Activated CD8-positive, alpha-beta memory T cell treated with anti-CD3 and anti-CD28 coated beads, Interleukin-2, amount 50 U/mL, for 1 hour (primary cell): ENCODE measurements around the gene FHOD3.
"Not testable (repeated sequence)": the region's sequence is repeated elsewhere in the genome, so short reads cannot be mapped to it uniquely, and the experiment has no call there.

Experiments
- DNase-seq: peaks from one replicate; pipeline ENCODE4 v3.0.0-alpha.2; 2020; ENCODE audit errors: extremely low read depth

The FHOD3 gene

DNA sequence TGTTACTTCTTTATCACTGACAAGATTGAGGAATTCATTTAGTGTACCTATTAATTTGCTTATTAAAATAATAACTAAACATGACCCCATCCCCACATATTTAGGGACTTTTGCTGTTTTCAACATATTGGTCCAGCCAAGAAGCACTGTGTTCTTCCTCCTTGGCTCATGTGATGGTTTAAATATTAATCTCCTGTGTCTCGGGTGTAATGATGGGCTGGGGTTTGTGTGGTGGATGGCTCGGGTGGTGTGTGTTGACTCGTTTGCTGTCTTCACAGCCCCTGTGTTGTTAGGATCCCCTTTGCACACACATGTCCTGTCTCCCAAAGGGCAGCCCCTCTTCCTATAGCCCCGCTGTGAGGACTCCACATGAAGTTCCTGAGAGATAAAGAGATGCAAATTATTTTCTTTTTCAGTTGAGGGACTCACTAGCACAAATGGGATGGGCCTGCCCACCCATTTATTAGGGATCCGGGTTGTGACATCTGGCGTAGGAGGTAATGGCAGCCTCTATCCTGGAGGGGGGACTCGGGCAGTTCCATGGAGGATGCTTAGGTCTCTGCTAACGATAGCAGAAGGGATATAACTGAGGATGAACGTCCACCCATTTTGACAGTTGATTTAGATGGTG is 53.4 kb downstream of the FHOD3 start:
- DNase-seq = no peak

DNA sequence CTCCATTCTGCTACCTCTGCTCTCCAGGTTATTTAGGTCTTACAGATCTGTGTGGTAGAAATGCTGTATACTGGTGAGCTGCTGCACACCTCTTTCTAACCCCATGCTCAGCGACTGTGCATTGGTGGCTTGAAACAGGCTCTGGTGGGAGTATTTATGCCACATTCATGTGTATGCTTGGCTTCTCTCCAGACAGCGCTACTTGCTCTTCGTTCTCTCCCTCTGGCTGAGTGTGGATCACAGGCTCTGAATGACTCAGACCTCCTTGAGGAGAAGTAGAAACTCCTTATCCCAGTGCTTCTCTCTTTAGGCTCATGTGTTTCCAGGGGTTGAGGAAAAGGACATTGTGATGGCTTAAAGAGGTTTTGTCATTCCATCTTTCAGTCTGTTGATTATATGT is 54.9 kb downstream of the FHOD3 start:
- no peak for DNase-seq

DNA sequence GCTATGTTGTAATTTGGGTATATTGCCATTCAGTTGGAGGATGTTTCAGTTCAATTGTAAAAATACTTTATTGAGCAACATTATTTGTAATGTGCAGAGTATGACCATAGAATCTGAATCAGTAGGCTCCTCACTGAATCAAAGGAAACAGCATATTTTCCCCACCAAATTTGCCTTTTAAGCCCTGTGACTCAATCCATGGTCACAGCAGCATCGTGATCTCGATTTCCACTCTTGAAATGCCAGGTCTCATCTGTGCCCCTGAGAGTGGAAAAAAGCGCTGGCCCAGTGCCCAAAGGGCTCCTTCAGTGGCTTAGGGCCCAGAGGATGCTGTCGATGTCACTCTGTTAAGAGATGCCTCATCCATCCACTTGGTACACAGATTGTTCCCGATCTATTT is 57.5 kb downstream of the FHOD3 start:
- DNase-seq = no peak

GRCh38 chr18:36355511-36355910 is 58.0 kb downstream of the FHOD3 start:
- DNase-seq = no peak

GRCh38 chr18:36356741-36357140 is 59.2 kb downstream of the FHOD3 start:
- DNase-seq = not testable (repeated sequence)

DNA sequence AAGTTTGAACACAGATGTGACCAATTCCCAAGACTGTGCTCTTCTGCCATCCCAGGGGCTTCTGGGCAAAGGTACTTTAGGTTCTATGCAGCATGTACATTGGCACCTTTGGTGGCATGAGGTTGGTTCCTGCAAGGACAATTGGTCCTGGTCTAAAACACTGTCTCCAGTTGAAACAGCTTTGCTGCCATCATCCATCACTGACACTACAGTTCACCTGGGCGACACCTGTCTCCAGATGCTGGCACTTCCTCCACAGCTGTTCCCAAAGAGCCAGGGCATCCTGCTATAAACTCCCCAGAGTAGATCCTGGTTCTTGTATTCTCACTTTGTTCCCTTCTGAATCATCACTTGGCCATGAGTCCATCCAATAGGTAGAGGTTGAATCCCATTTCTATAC is 60.6 kb downstream of the FHOD3 start:
- DNase-seq = no peak

- no peak for DNase-seq
Measured at GRCh38 chr18:36360256-36360909, 62.9 kb downstream of the FHOD3 start.

DNA sequence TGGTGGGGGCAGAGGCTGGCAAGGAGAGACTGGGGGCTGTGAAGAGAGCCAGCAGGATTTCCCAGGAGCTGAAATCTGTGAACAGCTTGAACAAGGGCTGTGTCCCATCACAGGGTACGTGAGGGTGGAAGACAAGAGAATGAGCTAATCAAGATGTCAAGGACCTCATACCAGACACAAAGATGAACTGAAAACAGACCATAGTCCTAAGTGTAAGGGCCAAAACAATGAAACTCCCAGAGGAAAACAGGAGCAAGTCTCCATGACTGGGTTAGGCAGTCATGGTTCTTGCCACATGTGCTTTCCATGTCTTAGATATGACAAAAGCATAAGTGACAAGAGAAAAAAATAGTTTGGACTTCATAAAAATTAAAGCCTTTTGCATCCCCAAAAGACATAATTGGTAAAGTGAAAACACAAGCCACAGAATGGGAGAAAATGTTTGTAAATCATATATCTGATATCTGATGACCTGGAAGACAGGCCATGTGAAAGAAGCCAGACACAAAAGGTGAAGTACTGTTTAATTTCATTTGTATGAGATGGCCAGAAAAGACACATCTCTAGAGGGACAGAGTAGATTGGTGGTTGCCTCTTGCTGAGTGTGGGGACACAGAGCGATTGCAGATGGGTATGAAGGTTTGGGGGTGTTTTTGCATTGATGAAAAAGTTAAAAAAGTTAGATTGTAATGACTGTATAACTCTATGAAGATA is 67.6 kb downstream of the FHOD3 start:
- no peak for DNase-seq

GRCh38 chr18:36365836-36366775 is 68.6 kb downstream of the FHOD3 start:
- no peak for DNase-seq

DNA sequence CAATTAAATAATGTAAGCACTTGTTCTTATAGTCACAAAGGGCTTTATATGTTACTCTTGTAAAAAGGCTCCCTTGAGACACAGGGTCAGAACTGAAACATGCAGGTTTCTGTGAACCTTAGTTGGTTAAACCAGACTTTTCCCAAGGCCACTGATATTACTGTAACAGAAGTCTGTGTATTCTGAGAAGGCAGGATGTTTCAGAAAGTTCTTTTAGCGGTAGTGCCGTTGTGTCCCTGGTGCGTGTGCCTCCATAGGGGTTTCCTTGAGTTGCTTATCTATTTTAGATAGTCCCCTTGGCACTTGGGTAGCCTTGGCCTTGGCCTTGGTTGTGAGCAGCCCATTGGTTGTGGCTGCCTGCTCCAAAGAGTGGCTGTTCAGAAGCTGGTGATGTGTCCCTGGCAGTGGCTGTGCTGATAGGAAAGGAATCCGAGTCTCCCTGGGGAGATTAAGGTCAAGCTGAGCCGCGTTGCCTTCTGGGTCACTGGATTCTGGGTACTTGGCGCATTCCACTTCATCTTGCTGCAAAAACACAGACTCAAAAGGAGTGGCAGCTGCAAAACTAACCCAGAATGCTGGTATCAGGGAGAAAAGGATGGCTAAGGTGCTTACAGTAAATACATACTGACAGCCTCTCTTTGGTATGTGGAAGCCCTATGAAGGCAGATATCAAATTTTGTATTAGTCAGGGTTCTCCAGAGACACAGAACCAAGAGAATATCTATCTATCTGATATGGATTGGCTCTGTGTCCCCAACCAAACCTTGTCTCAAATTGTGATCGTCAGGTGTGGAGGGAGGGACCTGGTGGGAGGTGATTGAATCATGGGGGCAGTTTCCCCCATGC is 69.7 kb downstream of the FHOD3 start:
- DNase-seq = no peak

GRCh38 chr18:36368889-36369288 is 71.4 kb downstream of the FHOD3 start:
- DNase-seq = no peak

DNA sequence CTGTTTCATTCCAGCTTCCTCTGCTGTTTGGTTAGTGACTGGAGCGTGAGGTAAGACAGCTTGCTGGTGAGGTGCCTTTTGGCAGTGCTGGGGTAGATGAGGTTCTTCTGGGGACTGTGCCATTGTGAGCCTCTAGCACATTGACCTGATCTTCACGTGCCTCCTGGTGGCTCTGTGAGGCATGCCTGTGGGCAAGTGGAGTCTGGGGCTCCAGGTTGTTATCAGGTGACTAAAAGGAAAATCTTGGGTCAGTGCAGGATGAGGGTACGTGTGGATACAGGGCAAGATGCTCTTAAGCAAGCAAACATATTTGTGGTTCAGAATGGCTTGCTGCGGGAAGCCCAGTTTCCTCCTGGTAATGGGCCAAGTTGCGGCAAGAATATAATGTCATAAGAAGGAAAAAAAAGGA is 75.4 kb downstream of the FHOD3 start:
- DNase-seq = no peak

GRCh38 chr18:36374262-36374661 is 76.7 kb downstream of the FHOD3 start:
- no peak for DNase-seq

- no peak for DNase-seq
Measured at GRCh38 chr18:36375118-36375517, 77.6 kb downstream of the FHOD3 start.

GRCh38 chr18:36376361-36376760 is 78.8 kb downstream of the FHOD3 start:
- DNase-seq = no peak

DNA sequence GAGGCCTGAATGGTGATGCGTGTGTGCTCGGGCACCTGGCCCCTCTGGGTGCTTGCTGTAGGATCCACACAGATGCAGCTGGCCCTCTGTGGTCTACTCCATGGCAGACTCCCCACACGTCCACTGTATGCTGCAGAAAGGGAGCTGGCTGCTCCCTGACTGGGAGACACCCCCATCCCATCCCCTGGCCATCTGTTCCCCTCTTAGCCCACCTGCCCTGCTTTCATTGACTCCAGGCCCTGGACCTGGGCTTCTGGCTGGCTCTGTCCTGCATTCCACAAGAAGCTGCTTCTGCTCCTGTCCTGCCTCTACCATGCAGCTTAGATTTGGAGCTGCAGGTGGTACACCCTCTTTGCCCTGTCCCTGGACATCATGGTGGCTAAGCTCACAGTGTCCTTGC is 80.1 kb downstream of the FHOD3 start:
- DNase-seq = no peak

DNA sequence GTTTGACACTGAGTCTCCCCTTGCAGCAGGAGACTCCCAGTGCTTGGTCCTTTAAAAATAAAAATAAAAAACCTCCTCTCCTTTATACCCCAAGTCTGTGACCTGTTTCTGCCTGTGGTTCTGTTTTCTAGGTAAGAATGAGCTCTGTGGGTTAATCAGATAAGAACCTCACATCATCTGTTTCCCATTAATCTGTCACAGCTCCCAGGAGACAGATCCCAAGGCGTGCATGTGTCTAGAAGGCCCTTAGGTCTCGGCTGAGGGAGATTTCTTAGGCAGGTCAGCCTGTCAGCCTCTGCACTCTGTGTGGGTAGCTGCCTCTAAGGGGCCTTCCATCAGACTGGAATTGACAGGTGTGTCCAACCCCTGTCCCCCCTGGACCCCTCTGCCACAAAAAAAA is 80.7 kb downstream of the FHOD3 start:
- DNase-seq = no peak

GRCh38 chr18:36379435-36379984 is 82.0 kb downstream of the FHOD3 start:
- DNase-seq = no peak

DNA sequence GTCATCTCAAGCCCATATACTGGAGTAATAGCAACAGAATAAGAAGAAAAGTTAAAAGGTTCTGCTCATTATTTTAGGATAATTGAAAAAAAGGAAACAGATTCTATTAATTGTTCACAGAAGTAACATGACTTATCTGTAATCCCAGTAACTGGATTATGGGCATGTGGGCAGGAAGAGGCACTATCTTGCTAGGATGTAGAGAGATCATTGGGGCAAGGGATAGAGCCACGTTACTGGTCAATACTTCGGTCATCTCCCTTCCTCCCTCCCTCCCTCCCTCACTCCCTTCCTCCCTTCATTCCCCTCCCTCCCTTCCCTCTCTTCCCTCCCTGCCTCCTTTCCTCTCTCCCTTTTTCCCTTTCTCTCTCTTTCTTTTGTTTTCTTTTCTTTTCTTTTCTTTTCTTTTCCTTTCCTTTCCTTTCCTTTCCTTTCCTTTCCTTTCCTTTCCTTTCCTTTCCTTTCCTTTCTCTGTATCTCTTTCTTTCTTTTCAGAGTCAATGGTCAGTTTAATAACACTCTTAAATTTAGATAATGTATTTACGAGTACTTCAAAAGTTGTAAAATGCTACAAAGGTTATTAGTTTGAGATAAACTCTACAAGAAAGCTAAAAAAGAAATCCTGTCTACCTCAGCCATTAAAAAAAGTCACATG is 82.8 kb downstream of the FHOD3 start:
- DNase-seq = no peak

- DNase-seq = no peak
Measured at GRCh38 chr18:36381075-36381474, 83.6 kb downstream of the FHOD3 start.
